ENCODE data around the gene EDEM1. TPM values are rescaled to one million over a fixed set of nuclear protein-coding genes. Genes with fewer than 3 reads are reported as not detected.
"Not testable (repeated sequence)": the region's sequence is repeated elsewhere in the genome, so short reads cannot be mapped to it uniquely, and the experiment has no call there.

EDEM1 gene
- total and polyA plus RNA-seq, 3 donors from 2014 or later = 28.6 to 33.5 (median 30.3) TPM

DNA sequence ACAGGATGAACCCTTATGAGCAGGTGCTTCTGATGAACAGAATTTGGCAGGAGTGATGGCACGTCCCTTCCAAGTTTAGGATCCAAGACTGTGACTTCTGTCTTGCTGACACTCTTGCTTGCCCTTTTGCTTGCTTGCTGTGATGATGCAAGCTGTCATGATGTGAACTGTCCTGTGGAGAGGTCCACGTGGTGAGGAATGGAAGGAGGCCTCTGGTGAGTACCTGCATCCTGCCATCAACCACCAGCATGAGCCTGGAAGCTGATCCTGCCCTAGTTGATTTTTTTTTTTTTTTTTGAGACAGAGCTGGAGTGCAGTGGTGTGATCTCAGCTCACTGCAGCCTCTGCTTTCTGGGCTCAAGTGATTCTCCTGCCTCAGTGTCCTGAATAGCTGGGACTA lies 45.5 kb downstream of the EDEM1 start:
- Histone ChIP-seq H3K27me3 (no peaks in the 10 kb centered on the region), H3K4me3 (no peak overlapping the region), H3K4me1 (no peaks in the 10 kb centered on the region), H3K36me3 (ENCODE audit: low read depth, missing control alignments) (no peaks in the 10 kb centered on the region), H3K27ac (no peak overlapping the region), H3K9me3 (no peaks in the 10 kb centered on the region)
- DNase-seq = no peak
- WGBS, 2 donors = 66 to 90% methylated on average over 2 of the region's 2 CpGs
- TF ChIP-seq, protein P1, sequence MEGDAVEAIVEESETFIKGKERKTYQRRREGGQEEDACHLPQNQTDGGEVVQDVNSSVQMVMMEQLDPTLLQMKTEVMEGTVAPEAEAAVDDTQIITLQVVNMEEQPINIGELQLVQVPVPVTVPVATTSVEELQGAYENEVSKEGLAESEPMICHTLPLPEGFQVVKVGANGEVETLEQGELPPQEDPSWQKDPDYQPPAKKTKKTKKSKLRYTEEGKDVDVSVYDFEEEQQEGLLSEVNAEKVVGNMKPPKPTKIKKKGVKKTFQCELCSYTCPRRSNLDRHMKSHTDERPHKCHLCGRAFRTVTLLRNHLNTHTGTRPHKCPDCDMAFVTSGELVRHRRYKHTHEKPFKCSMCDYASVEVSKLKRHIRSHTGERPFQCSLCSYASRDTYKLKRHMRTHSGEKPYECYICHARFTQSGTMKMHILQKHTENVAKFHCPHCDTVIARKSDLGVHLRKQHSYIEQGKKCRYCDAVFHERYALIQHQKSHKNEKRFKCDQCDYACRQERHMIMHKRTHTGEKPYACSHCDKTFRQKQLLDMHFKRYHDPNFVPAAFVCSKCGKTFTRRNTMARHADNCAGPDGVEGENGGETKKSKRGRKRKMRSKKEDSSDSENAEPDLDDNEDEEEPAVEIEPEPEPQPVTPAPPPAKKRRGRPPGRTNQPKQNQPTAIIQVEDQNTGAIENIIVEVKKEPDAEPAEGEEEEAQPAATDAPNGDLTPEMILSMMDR (IDR thresholded peaks at IDR 0.05) = no peak
- TF ChIP-seq POLR2A (IDR thresholded peaks at IDR 0.05) = no peak
- intact Hi-C loops (cut with DNase I; ENCODE audit: low total_unique reads) = no loop called here

GRCh38 chr3:5235655-5236054 lies 48.1 kb downstream of the EDEM1 start:
- WGBS, 2 donors = 92 to 94% methylated on average over 7 of the region's 7 CpGs
- no peak overlapping the region for H3K4me3 ChIP-seq
- no peak overlapping the region for H3K27ac ChIP-seq
- no peaks in the 10 kb centered on the region for H3K36me3 ChIP-seq (ENCODE audit: low read depth, missing control alignments)
- H3K27me3 ChIP-seq = no peaks in the 10 kb centered on the region
- H3K4me1 ChIP-seq = no peaks in the 10 kb centered on the region
- no peak for TF ChIP-seq POLR2A (IDR thresholded peaks at IDR 0.05)
- TF ChIP-seq, protein P1 (IDR thresholded peaks at IDR 0.05) = no peak
- no peak for DNase-seq
- H3K9me3 ChIP-seq = no peaks in the 10 kb centered on the region
- intact Hi-C loops (cut with DNase I; ENCODE audit: low total_unique reads) = no loop called here

- H3K27me3 ChIP-seq = no peaks in the 10 kb centered on the region
- 46 to 75% methylated on average over 4 to 5 of the region's 5 CpGs for WGBS, 2 donors
- no peaks in the 10 kb centered on the region for H3K4me1 ChIP-seq
- no peak for DNase-seq
- intact Hi-C loops (cut with DNase I; ENCODE audit: low total_unique reads) = no loop called here
- TF ChIP-seq, protein P1 (IDR thresholded peaks at IDR 0.05) = no peak
- TF ChIP-seq POLR2A (IDR thresholded peaks at IDR 0.05) = no peak
- no peaks in the 10 kb centered on the region for H3K36me3 ChIP-seq (ENCODE audit: low read depth, missing control alignments)
- H3K27ac ChIP-seq = no peak overlapping the region
- H3K4me3 ChIP-seq = no peak overlapping the region
- H3K9me3 ChIP-seq = no peaks in the 10 kb centered on the region
These were observed 51.0 kb downstream of the EDEM1 start for GRCh38 chr3:5238545-5238944.

DNA sequence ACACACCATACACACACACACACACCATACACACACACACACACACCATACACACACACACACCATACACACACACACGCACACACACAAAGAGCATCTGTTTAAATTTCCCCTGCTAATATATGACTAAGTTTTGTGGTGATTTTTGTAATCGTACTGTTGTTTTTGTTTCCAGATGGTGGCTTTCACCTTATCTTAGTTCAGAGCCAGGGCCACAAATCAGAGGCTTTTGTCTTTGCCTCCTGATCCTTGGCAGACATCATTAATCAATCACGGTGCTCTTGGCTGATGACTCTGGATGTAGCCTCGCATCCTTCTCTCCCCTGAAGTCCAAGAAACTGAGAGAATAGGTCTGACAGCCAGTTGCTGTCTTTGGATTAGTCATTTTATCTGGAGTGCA lies 52.1 kb downstream of the EDEM1 start:
- Histone ChIP-seq H3K27me3 (no peaks in the 10 kb centered on the region), H3K9me3 (no peaks in the 10 kb centered on the region), H3K4me3 (no peak overlapping the region), H3K36me3 (ENCODE audit: low read depth, missing control alignments) (no peaks in the 10 kb centered on the region), H3K27ac (no peak overlapping the region), H3K4me1 (no peaks in the 10 kb centered on the region)
- no peak for TF ChIP-seq POLR2A (IDR thresholded peaks at IDR 0.05)
- TF ChIP-seq, protein P1 (IDR thresholded peaks at IDR 0.05) = no peak
- intact Hi-C loops (cut with DNase I; ENCODE audit: low total_unique reads) = no loop called here
- no peak for DNase-seq
- WGBS, 2 donors = 28 to 33% methylated on average over 4 of the region's 4 CpGs

- Histone ChIP-seq H3K36me3 (ENCODE audit: low read depth, missing control alignments) (no peaks in the 10 kb centered on the region), H3K9me3 (no peaks in the 10 kb centered on the region), H3K27me3 (no peaks in the 10 kb centered on the region), H3K4me3 (no peak overlapping the region), H3K27ac (no peak overlapping the region), H3K4me1 (no peaks in the 10 kb centered on the region)
- WGBS, 2 donors = 59 to 74% methylated on average over 1 of the region's 1 CpG
- TF ChIP-seq, protein P1 (IDR thresholded peaks at IDR 0.05) = no peak
- TF ChIP-seq POLR2A (IDR thresholded peaks at IDR 0.05) = no peak
- intact Hi-C loops (cut with DNase I; ENCODE audit: low total_unique reads) = no loop called here
- DNase-seq = no peak
These were observed 53.2 kb downstream of the EDEM1 start for GRCh38 chr3:5240740-5241139.

DNA sequence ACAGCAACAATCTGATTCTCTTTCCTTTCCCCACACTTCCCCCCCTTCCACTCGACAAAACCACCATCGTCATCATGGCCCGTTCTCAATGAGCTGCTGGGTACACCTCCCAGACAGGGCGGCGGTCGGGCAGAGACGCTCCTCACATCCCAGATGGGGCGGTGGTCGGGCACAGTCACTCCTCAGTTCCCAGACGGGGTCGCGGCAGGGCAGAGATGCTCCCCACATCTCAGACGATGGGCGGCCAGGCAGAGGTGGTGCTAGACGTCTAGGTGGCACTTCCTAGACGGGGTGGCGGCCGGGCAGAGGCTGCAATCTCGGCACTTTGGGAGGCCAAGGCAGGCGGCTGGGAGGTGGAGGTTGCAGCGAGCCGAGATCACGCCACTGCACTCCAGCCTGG lies 55.3 kb downstream of the EDEM1 start:
- DNase-seq; H3K4me3 ChIP-seq; H3K4me1 ChIP-seq; H3K36me3 ChIP-seq (ENCODE audit: low read depth, missing control alignments); H3K9me3 ChIP-seq; H3K27ac ChIP-seq; intact Hi-C loops (cut with DNase I; ENCODE audit: low total_unique reads); H3K27me3 ChIP-seq: not testable (repeated sequence)
- 85 to 90% methylated on average over 8 to 17 of the region's 23 CpGs for WGBS, 2 donors

All from testis (tissue), 3 donors.